MV-4-11 (cell line): ENCODE data around the gene EYA4.

Source experiments
- DNase-seq: peaks from one replicate; lab custom pipeline; 2025; lab: John Stamatoyannopoulos, UW

Gene EYA4

DNA sequence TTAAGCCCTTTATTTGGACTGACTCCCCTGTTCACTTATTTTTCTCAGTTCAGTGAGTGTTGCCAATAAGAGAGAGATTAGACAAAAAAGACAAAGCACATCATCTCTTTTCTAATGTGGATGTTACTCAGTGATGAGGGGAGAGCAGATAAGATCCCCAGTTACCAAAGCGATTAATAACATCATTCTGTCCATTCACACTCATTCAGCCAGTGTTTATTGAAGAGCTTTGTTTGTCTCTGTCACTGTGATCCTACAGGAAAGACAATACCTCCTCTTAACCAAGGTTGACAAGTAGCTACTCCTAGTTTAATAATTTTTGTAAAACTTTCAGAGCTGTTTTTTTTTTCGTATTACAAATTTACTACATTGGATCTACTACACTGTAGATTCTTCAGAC, 163.0 kb downstream of the EYA4 start:
- DNase-seq, result no peak

DNA sequence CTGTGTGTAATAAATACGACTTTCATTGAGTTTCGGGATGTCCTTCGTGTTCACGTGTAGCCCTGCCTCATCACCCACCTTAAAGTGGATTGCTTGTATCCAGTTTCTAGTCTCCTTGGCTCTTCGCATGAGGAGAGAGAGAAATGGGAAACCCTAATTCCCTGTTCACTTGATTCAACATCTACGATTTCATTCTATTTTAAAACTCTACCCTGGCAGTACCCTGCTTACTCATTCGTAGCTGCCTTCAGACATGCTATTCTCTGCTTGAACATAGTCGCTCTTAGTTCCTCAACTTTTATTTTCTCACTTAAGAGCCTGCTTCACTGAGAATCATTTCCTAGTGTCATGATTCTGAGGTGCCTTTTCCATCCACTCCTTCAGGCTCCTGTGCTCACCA, 163.6 kb downstream of the EYA4 start:
- no peak for DNase-seq

DNA sequence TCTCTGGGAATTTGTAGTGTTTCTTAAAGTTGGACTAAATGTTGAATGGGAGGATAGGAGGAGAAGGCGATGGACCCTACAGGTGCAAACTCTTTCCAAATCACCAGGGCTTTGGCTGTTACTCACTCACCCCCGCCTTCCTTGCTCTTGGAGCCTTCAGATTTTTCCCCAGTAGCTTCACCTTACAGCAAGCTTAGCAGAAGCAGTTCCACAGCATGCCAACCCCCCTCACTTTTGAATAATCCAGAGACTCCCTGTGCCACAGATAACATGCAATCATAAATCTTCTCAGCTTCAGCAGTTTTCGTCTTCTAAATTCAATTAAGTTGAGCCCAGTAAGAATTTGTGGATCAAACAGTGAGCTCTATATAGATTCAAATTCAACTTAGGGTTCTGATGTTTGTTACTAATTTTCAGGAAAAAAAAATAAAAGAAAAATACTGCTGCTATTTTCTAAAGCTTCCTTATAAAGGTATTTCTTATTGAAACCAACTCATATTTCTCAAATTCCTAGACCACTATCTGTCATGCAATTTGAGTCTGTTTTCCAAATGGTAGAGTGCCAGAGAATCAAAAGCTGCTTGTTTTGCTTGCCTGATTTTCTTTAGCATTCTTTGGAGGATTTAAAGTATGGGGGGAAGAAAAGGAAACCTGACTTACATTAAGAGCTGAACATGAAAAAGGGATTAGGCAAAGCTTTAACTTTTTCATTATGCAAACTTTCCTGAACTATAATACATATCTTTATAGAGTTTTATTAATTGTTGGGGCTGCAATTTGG, 166.4 kb downstream of the EYA4 start:
- no peak for DNase-seq

DNA sequence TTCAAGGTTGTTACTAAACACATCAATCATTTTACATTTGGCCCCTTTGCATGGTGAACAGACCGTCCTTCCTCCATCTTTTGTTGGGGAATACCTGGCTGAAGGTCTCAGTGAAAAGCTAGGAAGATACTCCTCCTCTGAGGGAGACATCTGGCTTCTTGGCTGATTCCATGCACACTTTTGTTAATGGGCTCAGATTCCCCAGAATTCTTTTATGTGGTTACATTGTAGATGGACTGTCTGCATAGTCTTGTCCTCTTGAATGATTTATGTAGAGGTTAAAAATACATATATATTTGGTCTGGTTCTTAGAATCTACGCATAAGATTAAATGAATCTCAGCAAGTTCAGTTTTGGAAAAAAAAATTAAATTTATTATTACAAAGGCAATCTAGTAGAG, 167.0 kb downstream of the EYA4 start:
- no peak for DNase-seq

DNA sequence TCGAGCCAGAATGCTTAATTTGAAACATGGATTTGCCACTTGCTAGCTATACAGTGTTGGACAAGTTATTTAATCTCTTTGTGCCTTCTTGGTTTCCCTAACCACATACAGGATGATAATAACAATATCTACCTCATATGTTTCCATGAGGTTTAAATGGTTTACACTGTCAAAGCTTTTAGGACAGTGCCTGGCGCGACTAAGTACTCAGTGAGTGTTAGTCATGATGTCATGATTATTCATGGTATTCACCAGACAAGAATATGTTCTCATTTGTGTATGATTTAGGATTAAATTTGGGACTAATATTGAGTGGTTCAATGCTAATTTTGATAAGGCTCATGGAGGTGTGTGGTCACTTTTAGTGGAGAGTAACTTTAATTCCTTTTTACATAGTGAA, 167.4 kb downstream of the EYA4 start:
- no peak for DNase-seq

DNA sequence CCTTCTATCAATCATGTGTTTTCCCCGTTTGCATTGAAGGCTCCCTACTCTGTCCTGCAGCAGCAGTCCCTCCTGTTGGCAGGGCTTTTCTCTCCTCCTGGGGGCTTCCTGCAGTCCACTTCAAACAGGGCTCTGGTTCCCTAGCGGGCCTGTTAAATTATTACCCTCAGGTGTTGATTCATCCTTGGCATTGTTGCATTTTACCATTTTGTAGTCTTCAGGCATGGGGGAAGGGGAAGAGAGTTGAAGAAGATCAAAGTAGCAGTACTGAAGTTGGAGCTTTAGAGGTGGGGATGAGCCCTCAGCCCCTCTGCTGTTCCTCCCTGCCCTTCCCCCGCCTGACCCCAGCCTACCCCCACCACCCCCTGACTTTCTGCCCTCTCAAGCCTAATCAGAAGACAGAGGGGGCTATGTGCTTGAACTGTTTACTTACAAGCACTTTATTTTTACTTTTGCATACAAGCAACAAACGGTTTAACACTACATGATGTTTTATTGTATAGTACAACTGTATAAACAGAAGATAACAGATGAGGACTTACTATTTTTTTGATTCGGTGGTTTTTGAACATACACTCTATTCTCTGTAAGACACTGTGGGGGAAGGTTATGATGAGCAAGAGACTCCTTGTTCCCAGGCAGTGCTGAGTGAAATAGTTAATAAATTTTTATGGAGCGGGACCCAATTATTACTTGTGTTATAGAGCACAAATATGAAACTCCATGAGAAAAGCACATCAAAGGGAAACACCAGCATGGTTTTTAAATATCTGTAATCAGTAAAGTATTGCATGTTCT, 169.7 kb downstream of the EYA4 start:
- no peak for DNase-seq

DNA sequence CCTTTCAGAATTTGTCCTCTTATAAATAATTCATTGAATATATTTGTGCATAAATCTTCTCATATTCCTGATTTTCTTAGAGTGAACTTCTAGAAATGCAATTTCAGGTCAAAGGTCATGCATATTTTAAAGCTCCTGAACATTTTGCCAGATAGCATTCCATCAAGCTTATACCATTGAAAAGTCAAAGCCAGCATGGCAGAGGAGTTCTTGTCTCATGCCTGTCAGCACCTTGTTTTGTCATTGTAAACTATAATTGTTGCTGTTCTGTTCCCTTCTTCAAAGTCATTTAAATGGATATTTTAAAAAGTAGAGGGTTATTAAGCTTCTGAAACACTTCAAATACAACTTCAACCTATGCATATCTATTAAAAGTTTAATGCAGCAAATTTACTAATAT, 170.6 kb downstream of the EYA4 start:
- no peak for DNase-seq

DNA sequence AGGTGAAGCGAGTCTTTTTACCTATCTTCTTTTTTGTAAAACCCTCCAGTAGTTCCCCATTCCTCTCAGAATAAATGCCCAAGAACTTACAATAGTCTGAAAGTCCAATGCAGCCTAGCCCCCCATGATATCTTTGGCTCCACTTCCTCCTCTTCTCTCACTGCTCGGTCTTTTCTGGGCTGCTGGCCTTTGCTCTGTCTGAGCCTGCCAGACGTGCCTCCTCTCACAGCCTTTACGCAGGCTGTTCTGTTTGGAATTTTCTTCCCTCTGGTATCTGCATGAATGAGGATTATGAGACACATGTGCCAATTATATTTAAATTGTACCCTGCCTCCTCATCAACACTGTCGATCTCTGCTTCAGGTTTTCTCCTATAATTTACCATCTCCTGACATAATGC, 174.1 kb downstream of the EYA4 start:
- DNase-seq, result no peak

DNA sequence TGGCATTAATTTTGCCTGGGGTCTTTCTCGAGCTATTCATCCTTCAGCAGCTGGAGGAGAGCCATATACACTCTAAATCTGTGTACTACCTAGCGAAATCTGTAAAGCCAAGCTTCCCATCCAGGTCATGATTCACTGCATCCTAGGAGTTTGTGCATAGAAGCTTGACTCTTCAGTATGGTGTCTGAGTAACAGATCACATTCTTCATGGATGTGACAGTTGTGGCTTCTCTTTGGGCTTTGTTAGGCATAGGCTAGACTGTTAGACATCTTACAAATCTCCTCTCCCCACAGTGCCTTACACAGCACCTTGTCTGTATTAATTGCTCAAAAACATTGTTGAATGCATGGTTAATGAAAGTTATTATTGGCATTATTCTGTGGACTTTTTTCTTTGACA, 177.0 kb downstream of the EYA4 start:
- DNase-seq, result no peak

DNA sequence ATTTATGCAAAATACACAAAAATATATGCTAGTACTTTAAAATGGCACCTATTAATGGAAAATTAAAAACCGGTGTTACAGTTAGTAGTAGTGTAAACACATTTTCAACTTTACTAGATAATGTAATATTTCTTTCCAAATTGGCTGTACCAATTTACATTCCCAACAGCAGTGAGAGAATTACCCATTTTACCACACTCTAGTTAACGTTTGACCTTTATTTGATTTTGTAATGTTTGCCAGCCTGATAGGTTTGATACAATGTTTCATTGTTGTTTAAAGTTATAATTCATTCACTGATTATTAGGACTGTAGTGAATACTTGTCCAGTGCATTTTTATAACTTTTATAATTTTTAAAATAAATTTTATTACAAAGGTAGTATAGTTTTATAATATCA, 182.1 kb downstream of the EYA4 start:
- no peak for DNase-seq

DNA sequence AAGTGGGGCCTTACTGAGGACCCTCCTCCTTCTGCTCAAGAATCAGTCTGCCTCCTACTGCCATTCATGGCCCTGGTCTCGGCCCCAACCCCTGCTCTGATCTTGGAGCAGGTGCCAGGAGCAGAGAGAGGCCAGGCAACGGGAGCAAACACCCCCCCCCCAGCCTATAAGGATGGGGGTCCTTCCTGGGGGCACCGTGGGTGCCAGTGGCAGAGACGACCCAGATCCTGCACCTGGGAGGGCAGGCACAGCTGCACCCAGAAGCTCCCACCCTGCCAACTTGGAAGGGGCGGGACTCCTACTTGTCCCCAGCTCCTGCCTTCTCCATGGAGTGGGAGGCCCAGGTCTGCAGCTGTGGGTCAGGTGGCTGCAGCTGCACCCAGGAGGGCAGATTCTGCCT, 183.2 kb downstream of the EYA4 start:
- DNase-seq, result no peak

DNA sequence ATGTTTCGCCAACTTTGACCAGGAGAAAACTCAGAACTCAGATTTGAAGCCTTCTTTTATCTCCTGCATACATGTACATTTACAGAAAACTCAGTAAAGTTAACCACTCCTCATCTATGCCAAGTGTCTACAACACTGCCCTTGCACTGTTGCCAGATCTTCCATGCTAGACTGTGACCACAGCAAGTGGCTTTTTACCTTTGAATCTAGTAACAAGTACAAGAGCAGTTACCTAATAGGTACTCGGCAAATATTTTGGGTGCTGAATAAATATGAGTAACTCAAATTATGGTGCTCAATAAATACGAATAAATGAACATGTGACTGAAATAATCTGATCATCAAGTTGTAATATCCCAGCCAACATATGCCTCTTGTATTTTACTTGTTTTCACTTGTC, 184.9 kb downstream of the EYA4 start:
- DNase-seq, result no peak

DNA sequence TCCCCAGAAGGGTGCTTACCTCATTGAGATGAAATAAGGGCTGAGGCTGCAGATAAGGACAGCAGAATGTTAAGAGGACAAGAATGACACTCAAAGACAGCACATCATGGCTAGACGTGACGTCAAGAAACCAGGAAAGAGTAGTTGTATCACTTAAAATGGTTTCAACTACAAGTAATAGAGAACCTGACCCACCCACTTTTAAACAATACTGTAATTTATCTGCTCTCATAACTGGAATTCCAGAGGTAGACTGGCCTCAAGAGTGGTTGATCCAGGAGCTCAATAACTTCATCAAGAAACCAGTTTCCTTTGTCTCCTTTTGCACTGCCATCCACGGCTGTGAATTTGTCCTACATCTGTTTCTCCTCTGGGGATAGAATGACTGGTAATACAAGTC, 187.1 kb downstream of the EYA4 start:
- no peak for DNase-seq

DNA sequence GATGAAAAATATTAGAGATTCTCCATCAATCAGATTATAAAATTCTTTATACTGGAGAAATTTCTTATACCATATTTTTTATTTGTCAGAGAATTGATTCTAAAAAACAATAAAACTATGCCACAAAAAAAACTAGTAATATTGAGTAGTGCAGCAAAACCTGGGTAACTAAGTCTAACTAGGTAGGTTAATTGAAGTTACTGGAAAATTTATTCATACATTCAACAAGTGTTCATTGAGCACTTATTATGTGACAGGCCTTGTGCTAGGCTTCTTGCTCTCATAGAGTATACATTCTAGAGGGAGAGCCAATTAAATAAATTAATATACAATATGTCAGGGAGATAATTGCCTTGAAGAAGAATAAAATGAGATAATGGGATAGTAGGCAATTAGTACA, 189.4 kb downstream of the EYA4 start:
- DNase-seq, result no peak

DNA sequence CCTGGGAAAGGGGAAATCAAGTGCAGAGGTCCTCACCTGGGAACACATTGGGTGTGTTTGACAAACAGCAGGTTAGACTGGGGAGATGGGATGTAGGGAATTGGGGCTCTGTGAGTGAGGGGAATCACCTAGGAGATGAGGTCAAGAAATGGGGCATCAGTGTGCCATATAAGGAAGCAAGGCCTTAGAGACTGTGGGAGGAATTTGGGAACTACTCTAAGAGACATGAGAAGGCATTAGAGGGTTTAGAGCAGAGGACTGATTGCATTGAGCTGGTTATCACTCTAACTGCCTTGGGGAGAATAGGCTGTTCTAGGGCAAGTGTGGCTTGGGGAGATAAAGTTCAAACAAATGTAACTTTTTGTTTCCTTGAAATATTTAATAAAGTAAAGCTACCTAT, 189.9 kb downstream of the EYA4 start:
- no peak for DNase-seq

DNA sequence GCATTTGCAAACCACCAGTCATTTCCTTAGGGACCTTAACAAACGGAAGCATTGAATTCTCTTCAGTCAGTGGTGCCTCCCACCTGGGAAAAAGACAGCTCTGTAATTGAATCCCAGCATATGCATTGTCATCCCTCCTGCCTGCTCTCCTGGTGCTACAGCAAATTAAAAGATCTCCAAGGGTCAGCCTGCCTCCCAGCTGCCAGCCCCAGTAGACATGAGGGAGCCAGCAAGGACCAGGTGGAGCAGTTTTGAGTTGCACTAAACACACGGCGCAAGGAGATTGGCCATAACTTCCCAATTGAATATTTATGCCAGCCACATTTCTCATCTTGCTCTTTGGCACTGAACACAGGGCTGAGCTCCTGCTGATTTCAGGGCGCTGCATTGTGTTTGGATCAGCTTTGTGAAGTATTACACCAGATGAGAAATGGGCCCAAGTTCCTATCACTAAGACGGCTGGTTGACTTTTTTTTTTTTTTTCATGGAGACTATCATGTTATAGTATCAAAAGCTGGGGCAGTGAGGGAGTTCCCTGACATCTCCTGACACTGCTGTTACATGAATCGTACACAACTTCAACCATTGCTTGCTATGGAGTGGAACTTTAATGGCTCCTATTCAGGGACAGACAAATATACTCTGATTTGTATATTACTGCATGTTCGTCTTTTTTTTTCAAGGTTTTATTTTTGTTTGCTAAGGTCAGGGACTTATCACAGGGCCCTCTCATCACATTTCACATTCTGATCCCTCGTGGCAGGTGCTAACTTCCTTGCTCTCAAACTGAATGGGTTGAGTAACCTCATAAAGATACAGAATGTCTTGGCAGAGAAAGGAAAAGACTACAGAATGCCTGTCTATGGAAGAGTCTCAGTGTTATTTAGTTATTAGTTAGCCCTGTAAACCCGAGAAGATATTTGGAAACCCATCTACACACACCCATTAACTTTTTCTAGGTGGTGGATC, 191.1 kb downstream of the EYA4 start:
- no peak for DNase-seq

DNA sequence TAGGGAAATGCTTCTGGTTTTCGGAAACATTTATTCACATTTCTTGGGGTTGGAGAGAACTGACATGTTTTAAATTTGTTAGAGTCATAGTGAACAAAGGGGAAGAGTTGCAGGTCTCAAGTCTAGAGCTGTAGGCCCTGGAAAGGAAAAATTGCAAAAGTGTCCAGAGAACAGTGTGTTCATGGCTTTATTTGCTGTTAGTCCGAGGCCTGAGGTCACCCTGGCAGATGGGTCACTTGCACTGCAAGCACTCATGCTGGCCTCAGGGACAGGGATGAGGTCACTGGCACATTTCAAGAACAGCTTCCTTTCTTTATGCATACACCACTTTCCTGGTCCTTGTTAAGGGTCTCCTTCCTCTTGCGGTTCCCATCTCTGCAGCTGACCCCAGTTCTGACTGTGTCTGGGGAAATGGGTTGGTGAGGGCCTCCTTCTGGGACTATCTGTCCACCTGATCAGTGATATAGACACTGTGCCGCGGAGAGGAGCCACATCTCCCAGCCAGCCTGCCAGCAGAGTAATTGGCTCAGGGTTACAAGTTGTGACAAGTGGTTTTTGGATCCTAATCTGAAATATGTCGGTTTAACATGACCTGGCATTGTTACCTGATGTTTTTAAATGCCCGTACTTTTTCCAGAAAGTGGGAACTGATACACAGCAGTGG, 194.0 kb downstream of the EYA4 start:
- DNase-seq, result no peak

DNA sequence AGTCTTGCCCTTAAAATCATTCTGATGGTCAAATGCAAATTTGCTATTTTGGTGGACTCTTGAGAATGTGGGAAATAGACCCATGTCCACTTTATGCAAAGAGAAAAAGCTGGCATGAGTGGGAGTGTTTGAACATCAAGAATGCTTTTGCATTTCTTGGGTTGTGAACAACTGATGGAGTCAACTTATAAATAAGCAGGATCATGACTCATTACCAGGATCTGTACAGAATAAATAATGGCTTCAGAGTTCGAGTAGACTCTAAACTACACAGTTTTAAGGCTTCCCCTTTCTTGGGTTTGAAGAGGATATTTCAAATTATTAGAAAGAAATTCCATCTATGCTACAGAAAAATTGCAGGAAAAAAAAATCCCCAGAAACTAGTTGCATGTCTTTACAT, 195.5 kb downstream of the EYA4 start:
- DNase-seq, result no peak

DNA sequence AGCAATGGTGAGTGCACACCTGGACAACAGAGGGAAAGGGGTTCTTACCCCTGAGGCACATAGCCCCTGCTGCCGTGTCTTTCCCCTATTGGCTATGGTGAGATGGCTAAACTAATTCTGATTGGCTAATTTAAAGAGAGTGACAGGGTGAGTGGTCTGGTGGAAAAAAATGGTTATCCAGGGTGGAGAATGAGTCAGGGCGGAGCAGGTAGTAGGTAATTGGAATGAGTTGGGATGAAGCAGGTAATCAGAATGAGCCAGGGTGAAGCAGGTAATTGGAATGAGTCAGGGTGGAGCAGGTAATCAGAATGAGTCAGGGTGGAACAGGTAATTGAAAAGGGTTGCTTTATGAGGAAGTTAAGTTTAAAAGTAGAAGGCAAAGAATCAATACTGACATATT, 200.3 kb downstream of the EYA4 start:
- no peak for DNase-seq

DNA sequence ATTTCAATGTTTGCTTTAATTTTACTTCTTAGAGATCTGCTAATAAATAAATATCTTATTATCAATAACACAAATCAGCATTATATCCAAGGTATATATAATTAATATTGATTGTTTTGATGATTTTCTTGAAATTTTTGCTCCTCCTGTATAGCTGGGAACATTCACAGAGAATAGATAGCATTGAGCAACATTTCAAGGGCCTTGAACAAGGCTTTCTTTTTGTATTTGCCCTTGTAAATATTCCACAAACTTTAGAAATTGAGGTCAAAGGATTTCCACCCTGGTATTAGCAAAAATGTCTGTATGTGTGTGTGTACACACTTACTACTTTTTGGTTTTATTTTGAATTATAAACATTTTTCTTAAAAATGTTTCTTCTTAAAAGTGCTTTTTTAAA, 205.6 kb downstream of the EYA4 start:
- no peak for DNase-seq

DNA sequence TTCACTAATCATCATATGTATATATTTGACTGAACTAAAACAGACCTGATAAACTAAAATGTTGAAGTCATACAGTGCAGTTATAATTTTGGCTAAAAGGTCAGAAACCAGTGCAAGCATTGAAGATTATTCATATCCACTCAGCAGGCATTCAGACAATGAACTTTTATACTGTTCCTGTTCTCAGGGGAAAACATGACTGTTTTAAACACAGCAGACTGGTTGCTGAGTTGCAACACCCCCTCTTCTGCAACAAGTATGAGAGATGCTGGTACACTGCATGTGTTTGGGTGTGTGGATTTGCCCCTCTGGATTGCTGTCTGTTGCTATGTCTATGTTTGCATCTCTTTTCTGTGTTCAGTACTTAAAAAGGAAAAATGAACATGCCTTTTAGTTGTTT, 206.8 kb downstream of the EYA4 start:
- DNase-seq, result no peak

DNA sequence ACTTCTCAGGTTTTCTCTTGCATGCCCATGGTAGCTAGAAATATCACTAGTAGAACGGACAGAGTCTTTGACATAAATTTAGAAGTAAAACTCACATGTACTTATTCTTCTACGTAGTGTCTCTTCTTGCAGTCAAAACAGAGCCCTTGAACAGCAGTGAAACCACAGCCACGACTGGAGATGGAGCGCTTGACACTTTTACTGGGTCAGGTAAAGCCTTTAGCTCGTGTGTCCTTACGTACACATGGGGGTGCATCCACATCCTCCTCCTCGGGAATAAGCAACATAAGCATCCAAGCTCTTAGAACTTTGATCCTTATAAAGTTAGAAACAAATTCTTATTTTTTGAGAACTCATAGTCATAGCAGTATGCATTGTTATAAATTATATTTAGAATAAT, 215.3 kb downstream of the EYA4 start:
- DNase-seq, result no peak
